ENCODE measurements around the gene AHCYL1.

Gene AHCYL1

DNA sequence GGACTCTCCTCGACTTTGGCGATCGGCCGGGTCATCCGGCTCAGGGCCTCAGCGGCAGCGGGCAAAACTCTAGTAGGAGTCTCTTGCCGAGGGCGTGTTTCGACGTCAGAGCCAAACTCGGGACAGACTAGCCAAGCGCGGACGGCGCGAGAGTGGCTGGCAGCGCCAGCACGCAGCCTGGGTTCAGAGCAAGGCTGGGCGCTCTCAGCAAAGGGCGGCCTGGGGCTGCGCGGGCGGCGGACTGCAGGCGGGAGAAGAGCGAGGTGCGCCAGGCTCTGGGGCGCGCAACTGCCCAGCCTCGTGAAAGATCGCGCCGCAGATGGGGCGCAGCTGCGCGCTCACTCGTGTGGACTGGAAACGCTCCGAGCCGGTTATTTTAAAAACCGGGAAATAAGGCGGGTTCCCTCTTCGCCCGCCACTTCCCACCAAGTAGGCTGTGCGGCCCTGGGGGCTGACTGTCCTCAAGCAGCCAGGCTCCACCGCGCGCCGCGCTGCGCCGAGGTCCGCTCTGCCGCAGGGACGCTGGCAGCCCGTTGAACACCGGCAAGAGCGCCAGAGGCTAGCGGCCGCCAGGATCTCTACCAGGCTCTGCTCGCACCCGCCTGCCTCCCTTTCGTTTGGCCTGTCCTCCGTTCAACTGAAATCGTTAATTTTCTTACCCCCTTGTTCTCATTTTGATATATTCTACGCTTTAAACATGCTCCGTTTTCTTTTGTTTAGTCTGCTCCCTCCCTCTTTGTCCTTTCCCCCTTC is 83.5 kb downstream of the AHCYL1 start:
- Histone ChIP-seq H3K4me3 (ENCODE audit: insufficient read depth, low read length, poor library complexity, severe bottlenecking) (no peak overlapping the region), H3K9ac (ENCODE audit: low read length) (no peak overlapping the region), H4K20me1 (ENCODE audit: low read depth, low read length) (no peaks in the 10 kb centered on the region), H3F3A (ENCODE audit: insufficient read depth) (no peaks in the 10 kb centered on the region), H3K36me3 (ENCODE audit: low read length) (no peaks in the 10 kb centered on the region), H3K79me2 (ENCODE audit: insufficient read depth, low read length) (no peaks in the 10 kb centered on the region), H3K4me2 (ENCODE audit: low read depth, low read length, poor library complexity, severe bottlenecking) (no peak overlapping the region), H3K9me3 (ENCODE audit: insufficient read depth, low read length) (no peaks in the 10 kb centered on the region), H3K9me2 (replicated peaks; ENCODE audit: insufficient read depth, low read length) (no peaks in the 10 kb centered on the region), H2AFZ (ENCODE audit: low read depth, low read length, severe bottlenecking) (no peak overlapping the region), H3K27ac (ENCODE audit: low read depth, low read length) (no peak overlapping the region), H3K27me3 (ENCODE audit: low read length) (no peaks in the 10 kb centered on the region)
- no peak for TF ChIP-seq EZH2phosphoT487 (conservative IDR thresholded peaks at IDR 0.05; ENCODE audit: low read length)
- TF ChIP-seq, protein P1, sequence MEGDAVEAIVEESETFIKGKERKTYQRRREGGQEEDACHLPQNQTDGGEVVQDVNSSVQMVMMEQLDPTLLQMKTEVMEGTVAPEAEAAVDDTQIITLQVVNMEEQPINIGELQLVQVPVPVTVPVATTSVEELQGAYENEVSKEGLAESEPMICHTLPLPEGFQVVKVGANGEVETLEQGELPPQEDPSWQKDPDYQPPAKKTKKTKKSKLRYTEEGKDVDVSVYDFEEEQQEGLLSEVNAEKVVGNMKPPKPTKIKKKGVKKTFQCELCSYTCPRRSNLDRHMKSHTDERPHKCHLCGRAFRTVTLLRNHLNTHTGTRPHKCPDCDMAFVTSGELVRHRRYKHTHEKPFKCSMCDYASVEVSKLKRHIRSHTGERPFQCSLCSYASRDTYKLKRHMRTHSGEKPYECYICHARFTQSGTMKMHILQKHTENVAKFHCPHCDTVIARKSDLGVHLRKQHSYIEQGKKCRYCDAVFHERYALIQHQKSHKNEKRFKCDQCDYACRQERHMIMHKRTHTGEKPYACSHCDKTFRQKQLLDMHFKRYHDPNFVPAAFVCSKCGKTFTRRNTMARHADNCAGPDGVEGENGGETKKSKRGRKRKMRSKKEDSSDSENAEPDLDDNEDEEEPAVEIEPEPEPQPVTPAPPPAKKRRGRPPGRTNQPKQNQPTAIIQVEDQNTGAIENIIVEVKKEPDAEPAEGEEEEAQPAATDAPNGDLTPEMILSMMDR (IDR thresholded peaks at IDR 0.05; ENCODE audit: insufficient read depth, low read length, poor library complexity, severe bottlenecking), result no peak

DNA sequence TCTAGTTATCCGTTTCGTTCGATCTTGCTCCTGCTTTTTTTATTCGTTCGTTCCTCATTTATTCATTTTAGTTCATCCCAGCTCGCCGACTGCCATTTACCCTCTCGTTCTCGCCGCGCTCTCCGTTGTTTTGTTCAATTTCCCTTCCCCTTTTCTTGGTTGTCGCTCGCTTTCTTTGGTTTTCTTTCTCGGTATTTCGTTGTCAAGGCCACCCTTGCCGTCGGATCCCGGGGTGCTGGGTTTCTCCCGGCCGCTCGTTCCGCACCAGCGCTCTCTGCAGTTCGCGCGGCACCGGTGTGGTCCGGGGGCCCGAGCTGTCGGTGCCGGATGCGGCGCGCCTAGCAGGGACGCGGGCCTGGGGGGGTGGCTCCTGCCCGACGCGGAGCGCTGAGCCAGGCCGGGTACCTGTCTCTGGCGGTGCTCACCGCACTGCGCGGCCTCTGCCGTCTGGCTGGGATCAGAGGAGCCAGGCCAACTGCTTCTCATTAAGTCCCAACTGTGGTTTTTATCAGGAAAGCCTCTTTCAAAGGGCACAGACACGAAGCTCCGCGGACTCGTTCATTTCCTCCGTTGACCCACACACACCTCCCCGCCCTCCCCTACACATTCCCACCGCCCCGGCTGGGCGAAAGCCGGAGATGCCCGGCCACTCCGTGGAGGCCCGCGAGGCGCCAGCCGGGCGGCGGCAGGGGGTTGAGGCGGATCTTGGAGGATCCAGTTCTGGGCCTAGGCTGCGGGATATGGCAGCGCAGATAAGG is 84.3 kb downstream of the AHCYL1 start:
- no peaks in the 10 kb centered on the region for H4K20me1 ChIP-seq (ENCODE audit: low read depth, low read length)
- no peak overlapping the region for H3K9ac ChIP-seq (ENCODE audit: low read length)
- no peaks in the 10 kb centered on the region for H3K27me3 ChIP-seq (ENCODE audit: low read length)

DNA sequence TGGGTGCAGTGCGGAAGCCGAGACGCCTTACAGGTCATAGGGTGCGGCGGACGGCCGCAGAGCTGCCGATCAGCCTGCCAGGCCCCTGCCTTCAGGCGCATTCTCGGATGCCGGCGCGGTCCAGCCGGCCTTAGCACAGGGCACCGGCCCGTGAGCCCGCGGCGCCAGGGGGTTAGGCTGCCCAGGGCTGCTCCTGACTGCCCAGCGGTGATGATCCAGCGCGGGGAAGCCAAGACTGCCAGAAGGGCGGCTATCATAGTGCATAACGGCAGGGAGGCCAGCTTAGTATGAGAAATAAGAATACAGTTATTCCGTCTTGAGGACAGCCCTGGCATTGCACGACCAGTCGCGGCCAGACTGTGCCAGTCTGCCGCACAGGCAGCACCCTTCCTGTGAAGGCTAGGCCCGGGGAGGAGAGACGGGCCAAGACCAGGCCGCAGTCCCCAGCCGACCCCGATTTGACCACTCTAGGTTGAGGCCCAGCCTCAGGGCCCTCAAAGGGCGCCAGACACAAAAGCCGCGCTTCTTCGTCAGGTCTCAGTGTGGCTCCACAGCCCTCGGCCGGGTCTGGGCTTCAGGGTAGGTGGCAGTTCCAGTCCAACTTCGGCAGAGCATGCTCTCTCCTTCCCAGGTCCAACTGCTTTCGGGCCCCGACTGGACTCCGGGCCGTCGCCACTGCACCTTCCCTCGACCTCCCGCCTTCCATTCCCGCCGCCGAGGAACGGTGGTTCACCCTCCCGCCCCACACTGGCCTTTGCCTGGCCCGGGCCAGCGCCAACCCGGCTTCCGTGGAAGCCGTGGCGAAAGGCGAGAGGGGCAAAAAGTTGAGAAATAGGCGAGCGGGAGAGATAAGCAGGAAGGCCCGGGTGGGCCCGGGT is 85.1 kb downstream of the AHCYL1 start:
- Histone ChIP-seq H3K4me2 (ENCODE audit: low read depth, low read length, poor library complexity, severe bottlenecking) (no peak overlapping the region), H3K79me2 (ENCODE audit: insufficient read depth, low read length) (no peaks in the 10 kb centered on the region), H3K27ac (ENCODE audit: low read depth, low read length) (no peak overlapping the region), H3K9me3 (ENCODE audit: insufficient read depth, low read length) (no peaks in the 10 kb centered on the region), H3K9me2 (replicated peaks; ENCODE audit: insufficient read depth, low read length) (no peaks in the 10 kb centered on the region), H3K4me3 (ENCODE audit: insufficient read depth, low read length, poor library complexity, severe bottlenecking) (no peak overlapping the region), H3K36me3 (ENCODE audit: low read length) (no peaks in the 10 kb centered on the region), H3K9ac (ENCODE audit: low read length) (no peak overlapping the region), H3K27me3 (ENCODE audit: low read length) (no peaks in the 10 kb centered on the region), H2AFZ (ENCODE audit: low read depth, low read length, severe bottlenecking) (no peak overlapping the region), H4K20me1 (ENCODE audit: low read depth, low read length) (no peaks in the 10 kb centered on the region), H3F3A (ENCODE audit: insufficient read depth) (no peaks in the 10 kb centered on the region)
- TF ChIP-seq, protein P1 (IDR thresholded peaks at IDR 0.05; ENCODE audit: insufficient read depth, low read length, poor library complexity, severe bottlenecking), result no peak
- TF ChIP-seq EZH2phosphoT487 (conservative IDR thresholded peaks at IDR 0.05; ENCODE audit: low read length), result no peak

More for the DNA sequence above, 84.3 kb downstream of the AHCYL1 start:
- H3K79me2 ChIP-seq (ENCODE audit: insufficient read depth, low read length), result no peaks in the 10 kb centered on the region
- H3K4me2 ChIP-seq (ENCODE audit: low read depth, low read length, poor library complexity, severe bottlenecking), result no peak overlapping the region
- no peak overlapping the region for H3K27ac ChIP-seq (ENCODE audit: low read depth, low read length)
- H3K4me3 ChIP-seq (ENCODE audit: insufficient read depth, low read length, poor library complexity, severe bottlenecking), result no peak overlapping the region
- no peaks in the 10 kb centered on the region for H3K9me2 ChIP-seq (replicated peaks; ENCODE audit: insufficient read depth, low read length)
- H3K9me3 ChIP-seq (ENCODE audit: insufficient read depth, low read length), result no peaks in the 10 kb centered on the region
- no peaks in the 10 kb centered on the region for H3F3A ChIP-seq (ENCODE audit: insufficient read depth)
- no peak overlapping the region for H2AFZ ChIP-seq (ENCODE audit: low read depth, low read length, severe bottlenecking)
- H3K36me3 ChIP-seq (ENCODE audit: low read length), result no peaks in the 10 kb centered on the region
- TF ChIP-seq, protein P1 (IDR thresholded peaks at IDR 0.05; ENCODE audit: insufficient read depth, low read length, poor library complexity, severe bottlenecking), result no peak
- TF ChIP-seq EZH2phosphoT487 (conservative IDR thresholded peaks at IDR 0.05; ENCODE audit: low read length), result no peak
